ENCODE measurements around the gene PIGK.

PIGK gene

DNA sequence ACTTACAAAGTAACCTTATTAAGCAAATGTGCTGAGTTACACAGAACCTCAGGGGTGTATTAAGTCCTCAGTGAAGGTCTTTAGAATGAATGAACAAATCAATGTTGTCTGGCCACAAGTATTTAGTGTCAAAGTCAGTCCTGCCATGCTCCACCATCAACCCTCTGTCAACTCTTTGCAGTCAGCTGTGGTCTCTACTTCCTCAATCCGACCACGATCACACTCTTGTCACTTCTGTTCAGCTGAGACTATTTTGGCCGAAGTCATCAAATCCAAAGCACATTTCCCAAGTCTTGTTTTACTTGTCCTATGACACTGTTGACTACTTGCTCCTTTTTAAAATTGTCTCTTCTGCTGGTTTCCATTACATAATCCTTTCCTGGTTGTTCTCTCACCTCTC lies 178.4 kb downstream of the PIGK start:
- Histone ChIP-seq H3K4me2 (ENCODE audit: low read length) (no peak overlapping the region), H3K9me2 (ENCODE audit: low read depth, low read length) (no peaks in the 10 kb centered on the region), H3K4me1 (ENCODE audit: insufficient read depth, low read length, severe bottlenecking) (no peaks in the 10 kb centered on the region), H3F3A (ENCODE audit: insufficient read depth, low read length) (no peaks in the 10 kb centered on the region), H3K9me3 (ENCODE audit: low read length) (no peaks in the 10 kb centered on the region), H3K27me3 (ENCODE audit: insufficient read depth, low read length) (no peaks in the 10 kb centered on the region), H3K27ac (ENCODE audit: low read depth, low read length, poor library complexity, severe bottlenecking) (no peak overlapping the region), H3K36me3 (ENCODE audit: insufficient read depth, low read length) (no peaks in the 10 kb centered on the region), H3K9ac (ENCODE audit: low read length) (no peak overlapping the region), H2AFZ (ENCODE audit: low read length) (no peak overlapping the region), H3K4me3 (ENCODE audit: low read depth, low read length, poor library complexity, severe bottlenecking) (no peak overlapping the region), H4K20me1 (ENCODE audit: insufficient read depth, low read length) (no peaks in the 10 kb centered on the region), H3K79me2 (ENCODE audit: insufficient read depth, low read length) (no peaks in the 10 kb centered on the region)
- TF ChIP-seq, protein P1, sequence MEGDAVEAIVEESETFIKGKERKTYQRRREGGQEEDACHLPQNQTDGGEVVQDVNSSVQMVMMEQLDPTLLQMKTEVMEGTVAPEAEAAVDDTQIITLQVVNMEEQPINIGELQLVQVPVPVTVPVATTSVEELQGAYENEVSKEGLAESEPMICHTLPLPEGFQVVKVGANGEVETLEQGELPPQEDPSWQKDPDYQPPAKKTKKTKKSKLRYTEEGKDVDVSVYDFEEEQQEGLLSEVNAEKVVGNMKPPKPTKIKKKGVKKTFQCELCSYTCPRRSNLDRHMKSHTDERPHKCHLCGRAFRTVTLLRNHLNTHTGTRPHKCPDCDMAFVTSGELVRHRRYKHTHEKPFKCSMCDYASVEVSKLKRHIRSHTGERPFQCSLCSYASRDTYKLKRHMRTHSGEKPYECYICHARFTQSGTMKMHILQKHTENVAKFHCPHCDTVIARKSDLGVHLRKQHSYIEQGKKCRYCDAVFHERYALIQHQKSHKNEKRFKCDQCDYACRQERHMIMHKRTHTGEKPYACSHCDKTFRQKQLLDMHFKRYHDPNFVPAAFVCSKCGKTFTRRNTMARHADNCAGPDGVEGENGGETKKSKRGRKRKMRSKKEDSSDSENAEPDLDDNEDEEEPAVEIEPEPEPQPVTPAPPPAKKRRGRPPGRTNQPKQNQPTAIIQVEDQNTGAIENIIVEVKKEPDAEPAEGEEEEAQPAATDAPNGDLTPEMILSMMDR (IDR thresholded peaks at IDR 0.05; ENCODE audit: low read length), result no peak
- TF ChIP-seq EZH2 (IDR thresholded peaks at IDR 0.05; ENCODE audit: borderline replicate concordance, low read length), result no peak

DNA sequence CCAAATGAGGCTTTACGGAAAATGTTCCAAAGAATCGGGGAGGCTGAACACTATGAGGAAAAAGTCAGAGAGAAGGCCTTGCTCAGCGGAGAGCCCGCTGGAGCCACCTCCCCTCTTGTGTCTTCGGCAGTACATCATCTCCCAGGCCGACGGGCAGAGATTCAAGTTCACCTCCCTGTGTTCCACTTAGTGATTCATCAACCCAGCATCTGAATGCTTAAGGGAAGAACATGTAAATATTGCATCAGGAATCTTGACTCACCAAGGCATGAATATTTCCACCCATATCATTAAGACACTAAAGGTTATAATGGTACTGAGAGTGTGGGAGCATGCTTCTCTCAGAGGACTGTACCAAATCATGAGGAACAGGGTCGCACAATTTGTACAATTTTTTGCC lies 179.5 kb downstream of the PIGK start:
- H3K9me3 ChIP-seq (ENCODE audit: low read length), result no peaks in the 10 kb centered on the region
- H3K4me2 ChIP-seq (ENCODE audit: low read length), result no peak overlapping the region
- H3K27ac ChIP-seq (ENCODE audit: low read depth, low read length, poor library complexity, severe bottlenecking), result no peak overlapping the region
- H3K27me3 ChIP-seq (ENCODE audit: insufficient read depth, low read length), result no peaks in the 10 kb centered on the region
- TF ChIP-seq EZH2 (IDR thresholded peaks at IDR 0.05; ENCODE audit: borderline replicate concordance, low read length), result no peak
- TF ChIP-seq, protein P1 (IDR thresholded peaks at IDR 0.05; ENCODE audit: low read length), result no peak
- no peak overlapping the region for H2AFZ ChIP-seq (ENCODE audit: low read length)
- no peaks in the 10 kb centered on the region for H3K36me3 ChIP-seq (ENCODE audit: insufficient read depth, low read length)
- no peaks in the 10 kb centered on the region for H3K79me2 ChIP-seq (ENCODE audit: insufficient read depth, low read length)
- no peaks in the 10 kb centered on the region for H4K20me1 ChIP-seq (ENCODE audit: insufficient read depth, low read length)
- H3K9me2 ChIP-seq (ENCODE audit: low read depth, low read length), result no peaks in the 10 kb centered on the region
- no peak overlapping the region for H3K4me3 ChIP-seq (ENCODE audit: low read depth, low read length, poor library complexity, severe bottlenecking)
- no peaks in the 10 kb centered on the region for H3F3A ChIP-seq (ENCODE audit: insufficient read depth, low read length)
- no peaks in the 10 kb centered on the region for H3K4me1 ChIP-seq (ENCODE audit: insufficient read depth, low read length, severe bottlenecking)
- no peak overlapping the region for H3K9ac ChIP-seq (ENCODE audit: low read length)

DNA sequence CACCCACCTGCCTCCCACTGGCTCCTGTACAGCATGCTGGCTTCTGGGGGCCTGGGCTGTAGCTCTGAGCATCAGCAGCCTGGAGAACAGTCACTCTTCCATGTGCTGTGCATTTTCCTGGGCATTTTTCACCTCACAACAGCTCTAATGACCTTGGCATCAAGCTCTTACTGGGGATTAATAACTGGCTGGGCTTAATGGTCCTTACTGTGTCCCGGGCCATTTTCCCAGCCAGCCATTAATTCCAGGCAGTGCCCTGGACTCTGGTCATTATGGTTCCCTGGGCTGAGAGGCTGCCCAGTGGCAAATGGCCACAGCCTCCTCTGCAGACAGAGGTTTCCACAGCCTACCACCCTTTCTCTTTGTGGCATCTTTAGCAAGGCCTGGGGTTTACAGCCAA lies 180.1 kb downstream of the PIGK start:
- Histone ChIP-seq H2AFZ (ENCODE audit: low read length) (no peak overlapping the region), H3K4me1 (ENCODE audit: insufficient read depth, low read length, severe bottlenecking) (no peaks in the 10 kb centered on the region), H3K9me3 (ENCODE audit: low read length) (no peaks in the 10 kb centered on the region), H3K27ac (ENCODE audit: low read depth, low read length, poor library complexity, severe bottlenecking) (no peak overlapping the region), H3K4me2 (ENCODE audit: low read length) (no peak overlapping the region), H3K27me3 (ENCODE audit: insufficient read depth, low read length) (no peaks in the 10 kb centered on the region), H3K9me2 (ENCODE audit: low read depth, low read length) (no peaks in the 10 kb centered on the region), H3K36me3 (ENCODE audit: insufficient read depth, low read length) (no peaks in the 10 kb centered on the region), H3F3A (ENCODE audit: insufficient read depth, low read length) (no peaks in the 10 kb centered on the region), H3K4me3 (ENCODE audit: low read depth, low read length, poor library complexity, severe bottlenecking) (no peak overlapping the region), H3K9ac (ENCODE audit: low read length) (no peak overlapping the region), H4K20me1 (ENCODE audit: insufficient read depth, low read length) (no peaks in the 10 kb centered on the region), H3K79me2 (ENCODE audit: insufficient read depth, low read length) (no peaks in the 10 kb centered on the region)
- TF ChIP-seq, protein P1 (IDR thresholded peaks at IDR 0.05; ENCODE audit: low read length), result no peak
- TF ChIP-seq EZH2 (IDR thresholded peaks at IDR 0.05; ENCODE audit: borderline replicate concordance, low read length), result no peak
